NCI-H128 (cell line): ENCODE results near the gene SOCS4.
A peak's percentile ranks its signal among the peaks of the same experiment; 100 is the strongest.
"Not testable (repeated sequence)": the region's sequence is repeated elsewhere in the genome, so short reads cannot be mapped to it uniquely, and the experiment has no call there.

ENCODE experiments used
- DNase-seq: peaks from one replicate; lab custom pipeline; 2025; ENCODE audit not compliant: unreplicated experiment; lab: John Stamatoyannopoulos, UW

The SOCS4 gene

GRCh38 chr14:55051423-55052268 is 24.6 kb downstream of the SOCS4 start, which contains the start of gene MAPK1IP1L:
MAPK1IP1L (plus strand) TSS chr14:55051647; CDS start chr14:55061684, 10,037 bp downstream.
- DNase-seq = peak; percentile 86

GRCh38 chr14:55052269-55052930 is 25.4 kb downstream of the SOCS4 start:
- no peak for DNase-seq

- no peak for DNase-seq
These were observed 26.0 kb downstream of the SOCS4 start for GRCh38 chr14:55053018-55053417.

- DNase-seq = no peak
These were observed 26.5 kb downstream of the SOCS4 start for GRCh38 chr14:55053500-55053899.

GRCh38 chr14:55054098-55054497 is 27.1 kb downstream of the SOCS4 start:
- DNase-seq = no peak

- DNase-seq = no peak
These were observed 30.9 kb downstream of the SOCS4 start for GRCh38 chr14:55057919-55058318.

- DNase-seq = no peak
These were observed 32.3 kb downstream of the SOCS4 start for GRCh38 chr14:55059333-55059732.

- no peak for DNase-seq
These were observed 35.7 kb downstream of the SOCS4 start for GRCh38 chr14:55062517-55063351.

- not testable (repeated sequence) for DNase-seq
These were observed 37.9 kb downstream of the SOCS4 start for GRCh38 chr14:55064896-55065295.

- no peak for DNase-seq
These were observed 38.4 kb downstream of the SOCS4 start for GRCh38 chr14:55065411-55065810.

- no peak for DNase-seq
These were observed 39.2 kb downstream of the SOCS4 start for GRCh38 chr14:55066223-55066622.

- DNase-seq = no peak
These were observed 44.0 kb downstream of the SOCS4 start for GRCh38 chr14:55070981-55071411.

GRCh38 chr14:55071870-55072640 is 45.0 kb downstream of the SOCS4 start:
- no peak for DNase-seq

GRCh38 chr14:55073856-55074255 is 46.8 kb downstream of the SOCS4 start:
- DNase-seq = no peak

- no peak for DNase-seq
These were observed 47.6 kb downstream of the SOCS4 start for GRCh38 chr14:55074662-55075061.

GRCh38 chr14:55075628-55076175 is 48.7 kb downstream of the SOCS4 start:
- DNase-seq = no peak

GRCh38 chr14:55077170-55078151 is 50.4 kb downstream of the SOCS4 start:
- no peak for DNase-seq

GRCh38 chr14:55079961-55080360 is 52.9 kb downstream of the SOCS4 start:
- DNase-seq = not testable (repeated sequence)

GRCh38 chr14:55084401-55085059 is 57.5 kb downstream of the SOCS4 start:
- DNase-seq = no peak
